Measurements from ENCODE around the gene PGLYRP2. TPM values are rescaled to one million over a fixed set of nuclear protein-coding genes. Genes with fewer than 3 reads are reported as not detected.
"Not testable (repeated sequence)": the region's sequence is repeated elsewhere in the genome, so short reads cannot be mapped to it uniquely, and the experiment has no call there.

Gene PGLYRP2
- total and polyA plus RNA-seq, 7 donors, result 0.60 TPM; not detected in 6

DNA sequence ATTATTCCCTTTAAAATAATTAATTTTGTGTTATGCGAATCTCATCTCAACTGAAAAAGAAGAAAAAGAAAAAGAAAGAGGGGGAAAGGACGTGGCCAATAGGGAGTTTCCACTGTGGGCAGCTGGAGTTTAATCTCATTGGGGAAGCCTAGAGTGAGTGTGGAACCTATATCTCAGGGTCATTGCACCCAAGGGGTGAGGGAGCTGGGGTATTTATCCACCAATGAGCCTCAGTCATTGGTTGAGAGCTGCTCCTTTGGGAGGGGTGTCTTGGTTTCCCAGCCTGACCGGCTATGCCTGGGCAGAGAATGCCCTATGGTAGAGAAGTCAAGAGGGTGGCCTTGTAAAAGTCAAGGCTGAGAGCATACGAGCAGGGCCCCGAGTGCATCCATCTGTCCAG, 45.5 kb upstream of the PGLYRP2 start:
- H3K4me1 ChIP-seq, result no peaks in the 10 kb centered on the region
- H3K27me3 ChIP-seq, result peaks cover 0 to 7% (median 0%) of the 10 kb centered on the region in 3 donors
- no peak for DNase-seq
- TF ChIP-seq POLR2AphosphoS5 (IDR thresholded peaks at IDR 0.05), result no peak
- TF ChIP-seq, protein P1, sequence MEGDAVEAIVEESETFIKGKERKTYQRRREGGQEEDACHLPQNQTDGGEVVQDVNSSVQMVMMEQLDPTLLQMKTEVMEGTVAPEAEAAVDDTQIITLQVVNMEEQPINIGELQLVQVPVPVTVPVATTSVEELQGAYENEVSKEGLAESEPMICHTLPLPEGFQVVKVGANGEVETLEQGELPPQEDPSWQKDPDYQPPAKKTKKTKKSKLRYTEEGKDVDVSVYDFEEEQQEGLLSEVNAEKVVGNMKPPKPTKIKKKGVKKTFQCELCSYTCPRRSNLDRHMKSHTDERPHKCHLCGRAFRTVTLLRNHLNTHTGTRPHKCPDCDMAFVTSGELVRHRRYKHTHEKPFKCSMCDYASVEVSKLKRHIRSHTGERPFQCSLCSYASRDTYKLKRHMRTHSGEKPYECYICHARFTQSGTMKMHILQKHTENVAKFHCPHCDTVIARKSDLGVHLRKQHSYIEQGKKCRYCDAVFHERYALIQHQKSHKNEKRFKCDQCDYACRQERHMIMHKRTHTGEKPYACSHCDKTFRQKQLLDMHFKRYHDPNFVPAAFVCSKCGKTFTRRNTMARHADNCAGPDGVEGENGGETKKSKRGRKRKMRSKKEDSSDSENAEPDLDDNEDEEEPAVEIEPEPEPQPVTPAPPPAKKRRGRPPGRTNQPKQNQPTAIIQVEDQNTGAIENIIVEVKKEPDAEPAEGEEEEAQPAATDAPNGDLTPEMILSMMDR (IDR thresholded peaks at IDR 0.05), result no peak
- TF ChIP-seq POLR2A (IDR thresholded peaks at IDR 0.05), result no peak
- no peak for TF ChIP-seq EP300 (IDR thresholded peaks at IDR 0.05)
- intact Hi-C loops (cut with DNase I), result no loop called here
- H3K36me3 ChIP-seq, result no peaks in the 10 kb centered on the region
- 72 to 82% methylated on average over 5 of the region's 5 CpGs for WGBS, 2 donors
- no peak overlapping the region for H3K27ac ChIP-seq
- H3K4me3 ChIP-seq, result no peak overlapping the region
- H3K9me3 ChIP-seq, result no peaks in the 10 kb centered on the region

DNA sequence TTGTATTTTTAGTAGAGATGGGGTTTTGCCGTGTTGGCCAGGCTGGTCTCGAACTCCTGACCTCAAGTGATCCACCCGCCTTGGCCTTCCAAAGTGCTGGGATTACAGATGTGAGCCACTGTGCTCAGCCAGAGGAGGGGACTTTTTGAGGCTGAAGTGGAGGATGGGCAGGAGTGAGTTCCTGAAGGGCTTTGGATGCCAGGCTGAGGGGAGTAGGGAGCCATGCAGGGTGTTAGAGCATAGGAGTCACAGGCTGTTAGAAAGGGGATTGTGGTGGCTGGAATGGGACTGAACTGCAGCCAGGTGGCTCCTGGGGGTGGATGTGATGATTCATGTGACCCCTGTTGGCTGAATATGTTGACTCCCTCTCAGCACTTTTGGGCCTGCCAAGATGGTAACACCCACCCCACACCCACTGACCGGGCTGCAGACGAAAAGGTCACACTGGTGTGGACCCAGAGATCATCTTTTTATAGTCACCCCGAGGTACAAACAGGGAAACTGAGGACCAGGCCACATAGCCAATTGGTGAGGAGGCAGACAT, 40.2 kb upstream of the PGLYRP2 start:
- Histone ChIP-seq H3K9me3 (peaks cover 0 to 6% (median 0%) of the 10 kb centered on the region in 4 donors), H3K4me3 (no peak overlapping the region), H3K27me3 (peaks cover 0 to 18% (median 0%) of the 10 kb centered on the region in 3 donors), H3K27ac (no peak overlapping the region), H3K36me3 (no peaks in the 10 kb centered on the region), H3K4me1 (no peaks in the 10 kb centered on the region)
- no peak for DNase-seq
- TF ChIP-seq POLR2A (IDR thresholded peaks at IDR 0.05) (no peak), EP300 (IDR thresholded peaks at IDR 0.05) (no peak), POLR2AphosphoS5 (IDR thresholded peaks at IDR 0.05) (no peak)
- TF ChIP-seq, protein P1 (IDR thresholded peaks at IDR 0.05), result no peak
- intact Hi-C loops (cut with DNase I), result no loop called here
- 72 to 88% methylated on average over 6 of the region's 6 CpGs for WGBS, 2 donors

GRCh38 chr19:15517778-15518177, 38.5 kb upstream of the PGLYRP2 start:
- Histone ChIP-seq H3K4me1 (no peaks in the 10 kb centered on the region), H3K4me3 (no peak overlapping the region), H3K9me3 (peaks cover 0 to 6% (median 0%) of the 10 kb centered on the region in 4 donors), H3K27me3 (peaks cover 0 to 15% (median 0%) of the 10 kb centered on the region in 3 donors), H3K36me3 (no peaks in the 10 kb centered on the region), H3K27ac (no peak overlapping the region)
- 81 to 89% methylated on average over 1 of the region's 1 CpG for WGBS, 2 donors
- TF ChIP-seq POLR2A (IDR thresholded peaks at IDR 0.05) (no peak), EP300 (IDR thresholded peaks at IDR 0.05) (no peak), POLR2AphosphoS5 (IDR thresholded peaks at IDR 0.05) (no peak)
- TF ChIP-seq, protein P1 (IDR thresholded peaks at IDR 0.05), result no peak
- intact Hi-C loops (cut with DNase I), result no loop called here
- DNase-seq, result no peak

GRCh38 chr19:15516363-15516762, 37.1 kb upstream of the PGLYRP2 start:
- TF ChIP-seq POLR2AphosphoS5 (IDR thresholded peaks at IDR 0.05) (no peak), EP300 (IDR thresholded peaks at IDR 0.05) (no peak), POLR2A (IDR thresholded peaks at IDR 0.05) (no peak)
- TF ChIP-seq, protein P1 (IDR thresholded peaks at IDR 0.05), result no peak
- WGBS, 2 donors, result 87 to 92% methylated on average over 3 of the region's 3 CpGs
- intact Hi-C loops (cut with DNase I), result no loop called here
- Histone ChIP-seq H3K9me3 (peaks cover 0 to 6% (median 0%) of the 10 kb centered on the region in 4 donors), H3K36me3 (no peaks in the 10 kb centered on the region), H3K27ac (no peak overlapping the region), H3K4me3 (no peak overlapping the region), H3K27me3 (peaks cover 0 to 27% (median 0%) of the 10 kb centered on the region in 3 donors), H3K4me1 (no peaks in the 10 kb centered on the region)
- no peak for DNase-seq

DNA sequence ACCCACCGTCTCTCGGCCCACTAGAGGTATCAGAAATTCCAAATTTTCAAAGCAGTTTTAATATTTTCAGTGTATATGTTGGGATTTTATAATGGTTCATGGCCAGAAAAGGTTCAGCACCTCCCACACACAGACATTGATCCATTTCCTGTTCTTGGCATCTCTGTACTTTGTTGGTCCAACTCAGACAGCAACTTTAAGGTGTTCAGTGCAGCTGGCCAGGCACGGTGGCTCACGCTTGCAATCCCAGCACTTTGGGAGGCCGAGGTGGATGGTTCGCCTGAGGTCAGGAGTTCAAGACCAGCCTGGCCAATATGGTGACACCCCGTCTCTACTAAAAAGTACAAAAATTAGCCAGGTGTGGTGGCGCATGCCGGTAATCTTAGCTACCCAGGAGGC, 35.9 kb upstream of the PGLYRP2 start:
- 91 to 92% methylated on average over 9 of the region's 9 CpGs for WGBS, 2 donors
- H3K4me1 ChIP-seq; intact Hi-C loops (cut with DNase I); H3K36me3 ChIP-seq; DNase-seq; H3K4me3 ChIP-seq; H3K9me3 ChIP-seq; H3K27ac ChIP-seq: not testable (repeated sequence)
- peaks cover 2 to 35% (median 5%) of the 10 kb centered on the region in 3 donors for H3K27me3 ChIP-seq

Measured in sigmoid colon (tissue), 7 donors.